HCT116 (cell line): ENCODE measurements around the gene FOS. TPM values are rescaled to one million over a fixed set of nuclear protein-coding genes. Genes with fewer than 3 reads are reported as not detected.
"Not testable (repeated sequence)": the region's sequence is repeated elsewhere in the genome, so short reads cannot be mapped to it uniquely, and the experiment has no call there.

Experiments used
- ATAC-seq: fragments of 200-7000 bp; cut with Tn5 transposase; 2 replicates; pipeline ENCODE4 v1.9.1; 2020; ENCODE audit warnings: mild to moderate bottlenecking, moderate library complexity
- BruUV-seq: library from RNA; stranded (reverse); fragments of 400-500 nt; replicated peaks from 2 replicates; lab custom pipeline; 2021; lab: Mats Ljungman, UMichigan
- CTCF ChIA-PET: fragments of 300-600 bp; sonication (Branson Sonifier 250); formaldehyde crosslinking; loops from one replicate; lab custom pipeline; 2021; ENCODE audit warnings: antibody characterized with exemption; lab: Charles Lee
- POLR2A ChIA-PET: fragments of 300-600, 350-600 bp; sonication (Branson Sonifier 250); formaldehyde crosslinking; loops from one replicate; lab custom pipeline; 2021; ENCODE audit warnings: antibody characterized with exemption; lab: Charles Lee
- RAD21 ChIA-PET, 2 experiments: fragments of 300-600 bp; sonication (Branson Sonifier 250); formaldehyde crosslinking; loops; one replicate each; lab custom pipeline; 2023; ENCODE audit warnings: low total read pairs in 2 of 2; ENCODE audit not compliant: uncharacterized antibody in 2 of 2, unreplicated experiment in 2 of 2, low non-redundant PET in 1 of 2; lab: Charles Lee
- DNase-seq: peaks from one replicate; pipeline ENCODE4 v3.0.0-alpha.2; 2010; ENCODE audit warnings: low read depth, low spot score
- H2AFZ ChIP-seq: fragments of 200-600 bp; shearing (Covaris generic), sonication (generic); 2 replicates; pipeline ENCODE4 v1.6.1; 2017; ENCODE audit warnings: low read depth, mixed run types, mixed read lengths, antibody characterized with exemption, low read length; ENCODE audit not compliant: poor library complexity, severe bottlenecking
- H3K27ac ChIP-seq: 2 replicates; pipeline ENCODE4 v1.5.1; 2012; ENCODE audit warnings: low read depth, low read length
- H3K27me3 ChIP-seq: fragments of 200-600 bp; sonication (generic); 2 replicates; pipeline ENCODE4 v1.6.1; 2016; ENCODE audit warnings: mixed run types, low read length, mixed read lengths; ENCODE audit not compliant: insufficient read depth
- H3K36me3 ChIP-seq, 2 experiments: fragments of 200-500 bp in 1 of 2; fragments of 200-600 bp in 1 of 2; sonication (Bioruptor generic) in 1 of 2; sonication (generic) in 1 of 2; 2 replicates each; pipeline versions ENCODE4 v1.5.1 to v1.6.1; 2014 to 2016; ENCODE audit warnings: low read length in 2 of 2, inconsistent platforms in 1 of 2, mixed read lengths in 1 of 2, mixed run types in 1 of 2; ENCODE audit not compliant: insufficient read depth in 2 of 2, control insufficient read depth in 1 of 2
- H3K4me1 ChIP-seq, 2 experiments: fragments of 200-600 bp in 1 of 2; sonication (generic) in 1 of 2; 2 replicates each; pipeline versions ENCODE4 v1.5.1 to v1.6.1; 2012 to 2017; ENCODE audit warnings: low read length in 2 of 2, inconsistent platforms in 1 of 2, mild to moderate bottlenecking in 1 of 2, mixed read lengths in 1 of 2, mixed run types in 1 of 2, moderate library complexity in 1 of 2; ENCODE audit not compliant: insufficient read depth in 2 of 2, control insufficient read depth in 1 of 2
- H3K4me2 ChIP-seq: fragments of 200-600 bp; sonication (generic); 2 replicates; pipeline ENCODE4 v1.6.1; 2017; ENCODE audit warnings: mixed run types, low read length, mixed read lengths
- H3K4me3 ChIP-seq, 2 experiments: fragments of 200-600 bp in 1 of 2; sonication (generic) in 1 of 2; replicated peaks in 1 of 2; 2 replicates each; pipeline ENCODE4 v1.5.1; 2011 to 2016; ENCODE audit warnings: low read length in 2 of 2, control low read depth in 1 of 2, low read depth in 1 of 2, mild to moderate bottlenecking in 1 of 2, mixed read lengths in 1 of 2, mixed run types in 1 of 2
- H3K79me2 ChIP-seq: fragments of 200-600 bp; sonication (generic); 2 replicates; pipeline ENCODE4 v1.6.1; 2017; ENCODE audit warnings: mild to moderate bottlenecking, mixed run types, low read length, moderate library complexity, mixed read lengths; ENCODE audit not compliant: insufficient read depth
- H3K9ac ChIP-seq: fragments of 200-600 bp; sonication (generic); 2 replicates; pipeline ENCODE4 v1.6.1; 2016; ENCODE audit warnings: low read length, mixed read lengths
- H3K9me2 ChIP-seq: fragments of 200-600 bp; sonication (generic), shearing (Covaris generic); 2 replicates; pipeline ENCODE4 v1.6.1; 2017; ENCODE audit warnings: mixed run types, mild to moderate bottlenecking, moderate library complexity; ENCODE audit not compliant: insufficient read depth
- H3K9me3 ChIP-seq, 2 experiments: fragments of 200-500 bp in 1 of 2; fragments of 200-600 bp in 1 of 2; sonication (Bioruptor generic) in 1 of 2; sonication (generic) in 1 of 2; 2 replicates each; pipeline ENCODE4 v1.6.1; 2014 to 2017; ENCODE audit warnings: low read length in 2 of 2, mixed read lengths in 2 of 2, inconsistent platforms in 1 of 2, low read depth in 1 of 2, mild to moderate bottlenecking in 1 of 2, mixed run types in 1 of 2, moderate library complexity in 1 of 2; ENCODE audit not compliant: control insufficient read depth in 1 of 2, insufficient read depth in 1 of 2
- H4K20me1 ChIP-seq: fragments of 200-600 bp; sonication (generic), shearing (Covaris generic); 2 replicates; pipeline ENCODE4 v1.6.1; 2017; ENCODE audit warnings: mixed run types, mild to moderate bottlenecking, moderate library complexity; ENCODE audit not compliant: insufficient read depth
- JUND ChIP-seq: IDR thresholded peaks from 2 replicates; pipeline ENCODE4 v1.6.1; 2012
- POLR2AphosphoS5 ChIP-seq: IDR thresholded peaks from 2 replicates; pipeline ENCODE4 v1.6.1; 2011; ENCODE audit warnings: mild to moderate bottlenecking, low read depth, low read length, moderate library complexity
- RAD21 ChIP-seq: IDR thresholded peaks from 2 replicates; pipeline ENCODE4 v1.6.1; 2012; ENCODE audit warnings: low read depth, mild to moderate bottlenecking
- TCF7L2 ChIP-seq: IDR thresholded peaks from 2 replicates; pipeline ENCODE4 v1.7.0; 2011; ENCODE audit warnings: borderline replicate concordance, inconsistent platforms; ENCODE audit not compliant: insufficient read depth, insufficient read length; ENCODE audit errors: extremely low read depth
- intact Hi-C: fragments of 100-400 bp; cut with micrococcal nuclease; formaldehyde crosslinking; loops from 2 replicates; pipeline ENCODE4 v1.10.0; 2022
- total RNA-seq: library from RNA; stranded (reverse); gene quantifications from one replicate; pipeline ENCODE4 v1.2.1, GENCODE V29; 2021; ENCODE audit not compliant: unreplicated experiment
- TF ChIP-seq, protein P1 (sequence below), 3 experiments: fragments of 200-600 bp in 1 of 3; sonication (generic) in 1 of 3; IDR thresholded peaks in 2 of 3; conservative IDR thresholded peaks in 1 of 3; 2 replicates each; pipeline ENCODE4 v1.5.1; 2012 to 2017; ENCODE audit warnings: low read depth in 2 of 3, low read length in 2 of 3, antibody characterized with exemption in 1 of 3, borderline replicate concordance in 1 of 3, control low read depth in 1 of 3, mild to moderate bottlenecking in 1 of 3, mixed read lengths in 1 of 3, mixed run types in 1 of 3, moderate library complexity in 1 of 3; ENCODE audit not compliant: insufficient read depth in 1 of 3
- TF ChIP-seq, protein P2 (sequence below): IDR thresholded peaks from 2 replicates; pipeline ENCODE4 v1.6.1; 2012
- TF ChIP-seq, protein P3 (sequence below): IDR thresholded peaks from 2 replicates; pipeline ENCODE4 v1.6.1; 2012; ENCODE audit warnings: low read depth

FOS gene
- total RNA-seq, 1 experiment from 2014 or later = 50.4 TPM

- DNase-seq, H3K4me3 ChIP-seq, BruUV-seq, H3K9me3 ChIP-seq, ATAC-seq, H3K4me2 ChIP-seq, H3K27me3 ChIP-seq, H3K9me2 ChIP-seq, RAD21 ChIA-PET, H2AFZ ChIP-seq, H3K27ac ChIP-seq, CTCF ChIA-PET, intact Hi-C loops, H3K9ac ChIP-seq, H4K20me1 ChIP-seq: not testable (repeated sequence)
- H3K36me3 ChIP-seq = peaks cover 16 to 22% of the 10 kb centered on the region in 2 experiments
- POLR2A ChIA-PET = interaction anchor here (1.1 to 2.3 kb wide), 2 partner anchors 12 to 377 kb away, joined by 3 to 9 read pairs; no protein-coding TSS in a partner anchor
- H3K79me2 ChIP-seq = peaks cover 20% of the 10 kb centered on the region
- H3K4me1 ChIP-seq = peaks cover 3 to 23% of the 10 kb centered on the region in 2 experiments; a peak in 3 of 4 replicates
- peak; percentile 7; the same call in 1 of the 2 replicates for TF ChIP-seq POLR2AphosphoS5
Observed at GRCh38 chr14:75282555-75283161, 4.0 kb downstream of the FOS start.

- H2AFZ ChIP-seq = no peak overlapping the region
- no peak overlapping the region for H3K27ac ChIP-seq
- no peak for DNase-seq
- no peaks in the 10 kb centered on the region for H3K9me2 ChIP-seq
- ATAC-seq = 0 out of 2 replicates have a peak, but pooled peaks have one; percentile 18
- intact Hi-C loops = no loop called here
- H3K4me3 ChIP-seq = no peak overlapping the region
- ChIA-PET RAD21 (no interaction called here), POLR2A (interaction anchor here (2.3 kb wide), 1 partner anchor 12 kb away, joined by 9 read pairs; no protein-coding TSS in a partner anchor), CTCF (no interaction called here)
- no TSS peak for BruUV-seq
- H3K9ac ChIP-seq = no peak overlapping the region
- H3K36me3 ChIP-seq = peaks cover 16 to 22% of the 10 kb centered on the region in 2 experiments
- no peaks in the 10 kb centered on the region for H3K9me3 ChIP-seq
- TF ChIP-seq RAD21 (no peak), JUND (no peak), TCF7L2 (no peak)
- TF ChIP-seq, protein P1, sequence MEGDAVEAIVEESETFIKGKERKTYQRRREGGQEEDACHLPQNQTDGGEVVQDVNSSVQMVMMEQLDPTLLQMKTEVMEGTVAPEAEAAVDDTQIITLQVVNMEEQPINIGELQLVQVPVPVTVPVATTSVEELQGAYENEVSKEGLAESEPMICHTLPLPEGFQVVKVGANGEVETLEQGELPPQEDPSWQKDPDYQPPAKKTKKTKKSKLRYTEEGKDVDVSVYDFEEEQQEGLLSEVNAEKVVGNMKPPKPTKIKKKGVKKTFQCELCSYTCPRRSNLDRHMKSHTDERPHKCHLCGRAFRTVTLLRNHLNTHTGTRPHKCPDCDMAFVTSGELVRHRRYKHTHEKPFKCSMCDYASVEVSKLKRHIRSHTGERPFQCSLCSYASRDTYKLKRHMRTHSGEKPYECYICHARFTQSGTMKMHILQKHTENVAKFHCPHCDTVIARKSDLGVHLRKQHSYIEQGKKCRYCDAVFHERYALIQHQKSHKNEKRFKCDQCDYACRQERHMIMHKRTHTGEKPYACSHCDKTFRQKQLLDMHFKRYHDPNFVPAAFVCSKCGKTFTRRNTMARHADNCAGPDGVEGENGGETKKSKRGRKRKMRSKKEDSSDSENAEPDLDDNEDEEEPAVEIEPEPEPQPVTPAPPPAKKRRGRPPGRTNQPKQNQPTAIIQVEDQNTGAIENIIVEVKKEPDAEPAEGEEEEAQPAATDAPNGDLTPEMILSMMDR (IDR thresholded peaks at IDR 0.05 in 2 of 3, conservative IDR thresholded peaks at IDR 0.05 in 1 of 3; ENCODE audit: borderline replicate concordance in 1 of 3, insufficient read depth in 1 of 3, low read depth in 2 of 3, low read length in 2 of 3) = peak in 2 of 3 experiments; percentile 32 to 54; a peak in 4 of 6 replicates
- TF ChIP-seq, protein P2, sequence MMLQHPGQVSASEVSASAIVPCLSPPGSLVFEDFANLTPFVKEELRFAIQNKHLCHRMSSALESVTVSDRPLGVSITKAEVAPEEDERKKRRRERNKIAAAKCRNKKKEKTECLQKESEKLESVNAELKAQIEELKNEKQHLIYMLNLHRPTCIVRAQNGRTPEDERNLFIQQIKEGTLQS = no peak
- TF ChIP-seq, protein P3, sequence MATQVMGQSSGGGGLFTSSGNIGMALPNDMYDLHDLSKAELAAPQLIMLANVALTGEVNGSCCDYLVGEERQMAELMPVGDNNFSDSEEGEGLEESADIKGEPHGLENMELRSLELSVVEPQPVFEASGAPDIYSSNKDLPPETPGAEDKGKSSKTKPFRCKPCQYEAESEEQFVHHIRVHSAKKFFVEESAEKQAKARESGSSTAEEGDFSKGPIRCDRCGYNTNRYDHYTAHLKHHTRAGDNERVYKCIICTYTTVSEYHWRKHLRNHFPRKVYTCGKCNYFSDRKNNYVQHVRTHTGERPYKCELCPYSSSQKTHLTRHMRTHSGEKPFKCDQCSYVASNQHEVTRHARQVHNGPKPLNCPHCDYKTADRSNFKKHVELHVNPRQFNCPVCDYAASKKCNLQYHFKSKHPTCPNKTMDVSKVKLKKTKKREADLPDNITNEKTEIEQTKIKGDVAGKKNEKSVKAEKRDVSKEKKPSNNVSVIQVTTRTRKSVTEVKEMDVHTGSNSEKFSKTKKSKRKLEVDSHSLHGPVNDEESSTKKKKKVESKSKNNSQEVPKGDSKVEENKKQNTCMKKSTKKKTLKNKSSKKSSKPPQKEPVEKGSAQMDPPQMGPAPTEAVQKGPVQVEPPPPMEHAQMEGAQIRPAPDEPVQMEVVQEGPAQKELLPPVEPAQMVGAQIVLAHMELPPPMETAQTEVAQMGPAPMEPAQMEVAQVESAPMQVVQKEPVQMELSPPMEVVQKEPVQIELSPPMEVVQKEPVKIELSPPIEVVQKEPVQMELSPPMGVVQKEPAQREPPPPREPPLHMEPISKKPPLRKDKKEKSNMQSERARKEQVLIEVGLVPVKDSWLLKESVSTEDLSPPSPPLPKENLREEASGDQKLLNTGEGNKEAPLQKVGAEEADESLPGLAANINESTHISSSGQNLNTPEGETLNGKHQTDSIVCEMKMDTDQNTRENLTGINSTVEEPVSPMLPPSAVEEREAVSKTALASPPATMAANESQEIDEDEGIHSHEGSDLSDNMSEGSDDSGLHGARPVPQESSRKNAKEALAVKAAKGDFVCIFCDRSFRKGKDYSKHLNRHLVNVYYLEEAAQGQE = no peak
- no peaks in the 10 kb centered on the region for H3K27me3 ChIP-seq
- H4K20me1 ChIP-seq = no peaks in the 10 kb centered on the region
- no peak overlapping the region for H3K4me2 ChIP-seq
- H3K4me1 ChIP-seq = peaks cover 3 to 18% of the 10 kb centered on the region in 2 experiments; a peak in 1 of 4 replicates
- H3K79me2 ChIP-seq = peaks cover 20% of the 10 kb centered on the region
Observed at GRCh38 chr14:75283162-75283832, 4.7 kb downstream of the FOS start.
